Measurements from ENCODE around the gene CCR4.

The CCR4 gene

GRCh38 chr3:32996048-32996754 lies 44.8 kb downstream of the CCR4 start:
- no peak overlapping the region for H3K4me3 ChIP-seq (ENCODE audit: insufficient read length, low read depth)
- DNase-seq (ENCODE audit: low read depth, low spot score), result no peak
- peaks cover 9% of the 10 kb centered on the region for H3K36me3 ChIP-seq (ENCODE audit: insufficient read depth, insufficient read length, low read length)
- H3K9ac ChIP-seq (ENCODE audit: insufficient read length, low read depth), result no peak overlapping the region
- no peaks in the 10 kb centered on the region for H3K9me3 ChIP-seq (ENCODE audit: insufficient read depth, low read length)
- no peak for TF ChIP-seq YY1 (IDR thresholded peaks at IDR 0.05; ENCODE audit: insufficient read depth, insufficient read length)
- TF ChIP-seq ZNF274 (IDR thresholded peaks at IDR 0.05; ENCODE audit: low read depth, low read length), result no peak
- TF ChIP-seq SUZ12 (IDR thresholded peaks at IDR 0.05; ENCODE audit: extremely low read depth, insufficient read depth, insufficient read length), result no peak
- H3K4me1 ChIP-seq (ENCODE audit: insufficient read depth, insufficient read length), result no peaks in the 10 kb centered on the region
- no peaks in the 10 kb centered on the region for H3K27me3 ChIP-seq (ENCODE audit: insufficient read depth, insufficient read length)

- no peak overlapping the region for H3K4me3 ChIP-seq (ENCODE audit: insufficient read length, low read depth)
- no peaks in the 10 kb centered on the region for H3K4me1 ChIP-seq (ENCODE audit: insufficient read depth, insufficient read length)
- TF ChIP-seq ZNF274 (IDR thresholded peaks at IDR 0.05; ENCODE audit: low read depth, low read length) (no peak), YY1 (IDR thresholded peaks at IDR 0.05; ENCODE audit: insufficient read depth, insufficient read length) (no peak)
- H3K27me3 ChIP-seq (ENCODE audit: insufficient read depth, insufficient read length), result no peaks in the 10 kb centered on the region
- no peak for DNase-seq (ENCODE audit: low read depth, low spot score)
- no peak overlapping the region for H3K9ac ChIP-seq (ENCODE audit: insufficient read length, low read depth)
- no peaks in the 10 kb centered on the region for H3K9me3 ChIP-seq (ENCODE audit: insufficient read depth, low read length)
- peaks cover 11% of the 10 kb centered on the region for H3K36me3 ChIP-seq (ENCODE audit: insufficient read depth, insufficient read length, low read length)
Measured at GRCh38 chr3:32996755-32997091, 45.3 kb downstream of the CCR4 start.

GRCh38 chr3:32998631-32999451 lies 47.4 kb downstream of the CCR4 start:
- Histone ChIP-seq H3K36me3 (ENCODE audit: insufficient read depth, insufficient read length, low read length) (peaks cover 11% of the 10 kb centered on the region), H3K4me1 (ENCODE audit: insufficient read depth, insufficient read length) (no peaks in the 10 kb centered on the region), H3K27me3 (ENCODE audit: insufficient read depth, insufficient read length) (no peaks in the 10 kb centered on the region), H3K9ac (ENCODE audit: insufficient read length, low read depth) (no peak overlapping the region), H3K4me3 (ENCODE audit: insufficient read length, low read depth) (no peak overlapping the region), H3K9me3 (ENCODE audit: insufficient read depth, low read length) (no peaks in the 10 kb centered on the region)
- TF ChIP-seq SUZ12 (IDR thresholded peaks at IDR 0.05; ENCODE audit: extremely low read depth, insufficient read depth, insufficient read length), result no peak
- TF ChIP-seq ZNF274 (IDR thresholded peaks at IDR 0.05; ENCODE audit: low read depth, low read length), result no peak
- TF ChIP-seq YY1 (IDR thresholded peaks at IDR 0.05; ENCODE audit: insufficient read depth, insufficient read length), result no peak
- no peak for DNase-seq (ENCODE audit: low read depth, low spot score)

- Histone ChIP-seq H3K4me1 (ENCODE audit: insufficient read depth, insufficient read length) (no peaks in the 10 kb centered on the region), H3K36me3 (ENCODE audit: insufficient read depth, insufficient read length, low read length) (peaks cover 11% of the 10 kb centered on the region), H3K9me3 (ENCODE audit: insufficient read depth, low read length) (peaks cover 6% of the 10 kb centered on the region; the same call in 1 of the 2 replicates), H3K4me3 (ENCODE audit: insufficient read length, low read depth) (no peak overlapping the region), H3K27me3 (ENCODE audit: insufficient read depth, insufficient read length) (no peaks in the 10 kb centered on the region), H3K9ac (ENCODE audit: insufficient read length, low read depth) (no peak overlapping the region)
- no peak for DNase-seq (ENCODE audit: low read depth, low spot score)
- no peak for TF ChIP-seq YY1 (IDR thresholded peaks at IDR 0.05; ENCODE audit: insufficient read depth, insufficient read length)
- TF ChIP-seq SUZ12 (IDR thresholded peaks at IDR 0.05; ENCODE audit: extremely low read depth, insufficient read depth, insufficient read length), result no peak
- no peak for TF ChIP-seq ZNF274 (IDR thresholded peaks at IDR 0.05; ENCODE audit: low read depth, low read length)
Measured at GRCh38 chr3:33000691-33001385, 49.4 kb downstream of the CCR4 start.

GRCh38 chr3:33001889-33002288 lies 50.4 kb downstream of the CCR4 start:
- H3K27me3 ChIP-seq (ENCODE audit: insufficient read depth, insufficient read length), result no peaks in the 10 kb centered on the region
- no peaks in the 10 kb centered on the region for H3K4me1 ChIP-seq (ENCODE audit: insufficient read depth, insufficient read length)
- no peak overlapping the region for H3K9ac ChIP-seq (ENCODE audit: insufficient read length, low read depth)
- TF ChIP-seq ZNF274 (IDR thresholded peaks at IDR 0.05; ENCODE audit: low read depth, low read length) (no peak), YY1 (IDR thresholded peaks at IDR 0.05; ENCODE audit: insufficient read depth, insufficient read length) (no peak), SUZ12 (IDR thresholded peaks at IDR 0.05; ENCODE audit: extremely low read depth, insufficient read depth, insufficient read length) (no peak)
- no peak for DNase-seq (ENCODE audit: low read depth, low spot score)
- H3K9me3 ChIP-seq (ENCODE audit: insufficient read depth, low read length), result peaks cover 6% of the 10 kb centered on the region; the same call in 1 of the 2 replicates
- no peak overlapping the region for H3K4me3 ChIP-seq (ENCODE audit: insufficient read length, low read depth)
- H3K36me3 ChIP-seq (ENCODE audit: insufficient read depth, insufficient read length, low read length), result peaks cover 8% of the 10 kb centered on the region

GRCh38 chr3:33003308-33003707 lies 51.9 kb downstream of the CCR4 start:
- no peaks in the 10 kb centered on the region for H3K27me3 ChIP-seq (ENCODE audit: insufficient read depth, insufficient read length)
- no peak for TF ChIP-seq YY1 (IDR thresholded peaks at IDR 0.05; ENCODE audit: insufficient read depth, insufficient read length)
- TF ChIP-seq ZNF274 (IDR thresholded peaks at IDR 0.05; ENCODE audit: low read depth, low read length), result no peak
- no peak for TF ChIP-seq SUZ12 (IDR thresholded peaks at IDR 0.05; ENCODE audit: extremely low read depth, insufficient read depth, insufficient read length)
- H3K4me1 ChIP-seq (ENCODE audit: insufficient read depth, insufficient read length), result no peaks in the 10 kb centered on the region
- peaks cover 6% of the 10 kb centered on the region; the same call in 1 of the 2 replicates for H3K9me3 ChIP-seq (ENCODE audit: insufficient read depth, low read length)
- no peak overlapping the region for H3K9ac ChIP-seq (ENCODE audit: insufficient read length, low read depth)
- no peak for DNase-seq (ENCODE audit: low read depth, low spot score)
- no peak overlapping the region for H3K4me3 ChIP-seq (ENCODE audit: insufficient read length, low read depth)
- peaks cover 5% of the 10 kb centered on the region for H3K36me3 ChIP-seq (ENCODE audit: insufficient read depth, insufficient read length, low read length)

GRCh38 chr3:33004205-33004604 lies 52.8 kb downstream of the CCR4 start:
- no peak overlapping the region for H3K4me3 ChIP-seq (ENCODE audit: insufficient read length, low read depth)
- DNase-seq (ENCODE audit: low read depth, low spot score), result no peak
- peaks cover 5% of the 10 kb centered on the region for H3K36me3 ChIP-seq (ENCODE audit: insufficient read depth, insufficient read length, low read length)
- H3K27me3 ChIP-seq (ENCODE audit: insufficient read depth, insufficient read length), result no peaks in the 10 kb centered on the region
- H3K9me3 ChIP-seq (ENCODE audit: insufficient read depth, low read length), result peaks cover 6% of the 10 kb centered on the region; the same call in 1 of the 2 replicates
- H3K9ac ChIP-seq (ENCODE audit: insufficient read length, low read depth), result no peak overlapping the region
- TF ChIP-seq YY1 (IDR thresholded peaks at IDR 0.05; ENCODE audit: insufficient read depth, insufficient read length) (no peak), ZNF274 (IDR thresholded peaks at IDR 0.05; ENCODE audit: low read depth, low read length) (no peak), SUZ12 (IDR thresholded peaks at IDR 0.05; ENCODE audit: extremely low read depth, insufficient read depth, insufficient read length) (no peak)
- no peaks in the 10 kb centered on the region for H3K4me1 ChIP-seq (ENCODE audit: insufficient read depth, insufficient read length)
